Fibroblast of lung (primary cell): ENCODE results near the gene RAB31.

ENCODE experiments used
- CTCF ChIP-seq, 2 donors: IDR thresholded peaks in 1 of 2; conservative IDR thresholded peaks in 1 of 2; 1 replicate in 1 of 2; 2 replicates in 1 of 2; pipeline ENCODE4 v1.5.1; 2011 to 2012; ENCODE audit warnings: low read length in 2 of 2, control low read depth in 1 of 2, inconsistent platforms in 1 of 2, low read depth in 1 of 2, mild to moderate bottlenecking in 1 of 2
- EZH2 ChIP-seq: IDR thresholded peaks from 2 replicates; pipeline ENCODE4 v1.5.1; 2012; ENCODE audit warnings: low read length, control low read depth, mild to moderate bottlenecking; ENCODE audit errors: missing control alignments

GRCh38 chr18:9869715-9870430 lies 161.8 kb downstream of the RAB31 start:
- no peak for TF ChIP-seq CTCF (conservative IDR thresholded peaks at IDR 0.05 in 1 of 2, IDR thresholded peaks at IDR 0.05 in 1 of 2; ENCODE audit: low read depth in 1 of 2, low read length in 2 of 2)
- no peak for TF ChIP-seq EZH2
